ENCODE measurements around the gene ATRNL1. TPM values are rescaled to one million over a fixed set of nuclear protein-coding genes. Genes with fewer than 3 reads are reported as not detected.

Gene ATRNL1
- total and polyA plus RNA-seq, 4 donors: 11.7 to 180 (median 38.5) TPM

- peak in 1 of 6 donors; percentile 5 for DNase-seq (ENCODE audit: low read depth in 4 of 6, low spot score in 6 of 6)
- Histone ChIP-seq H3K36me3 (ENCODE audit: control insufficient read depth, insufficient read depth, low read length) (no peaks in the 10 kb centered on the region), H3K9me3 (ENCODE audit: control insufficient read depth, insufficient read depth, low read length) (no peaks in the 10 kb centered on the region), H3K27me3 (ENCODE audit: control insufficient read depth, insufficient read depth, low read length) (no peaks in the 10 kb centered on the region), H3K27ac (ENCODE audit: low read depth, low read length) (no peak overlapping the region), H3K4me1 (ENCODE audit: control insufficient read depth, insufficient read depth, low read length) (no peaks in the 10 kb centered on the region), H3K4me3 (ENCODE audit: low read depth, low read length) (no peak overlapping the region)
Measured at GRCh38 chr10:115762029-115762428, 668.9 kb downstream of the ATRNL1 start.

- no peak for DNase-seq (ENCODE audit: low read depth in 4 of 6, low spot score in 6 of 6)
- no peaks in the 10 kb centered on the region for H3K36me3 ChIP-seq (ENCODE audit: control insufficient read depth, insufficient read depth, low read length)
- H3K27ac ChIP-seq (ENCODE audit: low read depth, low read length): no peak overlapping the region
Measured at GRCh38 chr10:115771755-115772154, 678.6 kb downstream of the ATRNL1 start.

GRCh38 chr10:115772606-115773005 is 679.4 kb downstream of the ATRNL1 start:
- Histone ChIP-seq H3K36me3 (ENCODE audit: control insufficient read depth, insufficient read depth, low read length) (no peaks in the 10 kb centered on the region), H3K27me3 (ENCODE audit: control insufficient read depth, insufficient read depth, low read length) (no peaks in the 10 kb centered on the region), H3K27ac (ENCODE audit: low read depth, low read length) (no peak overlapping the region), H3K4me1 (ENCODE audit: control insufficient read depth, insufficient read depth, low read length) (no peaks in the 10 kb centered on the region), H3K4me3 (ENCODE audit: low read depth, low read length) (no peak overlapping the region), H3K9me3 (ENCODE audit: control insufficient read depth, insufficient read depth, low read length) (no peaks in the 10 kb centered on the region)
- WGBS (ENCODE audit: insufficient coverage): no CpG with 5 or more reads among the region's 1 CpG
- peak in 1 of 6 donors; percentile 34 for DNase-seq (ENCODE audit: low read depth in 4 of 6, low spot score in 6 of 6)

More at GRCh38 chr10:115771755-115772154, 678.6 kb downstream of the ATRNL1 start:
- Histone ChIP-seq H3K4me1 (ENCODE audit: control insufficient read depth, insufficient read depth, low read length) (no peaks in the 10 kb centered on the region), H3K27me3 (ENCODE audit: control insufficient read depth, insufficient read depth, low read length) (no peaks in the 10 kb centered on the region), H3K9me3 (ENCODE audit: control insufficient read depth, insufficient read depth, low read length) (no peaks in the 10 kb centered on the region), H3K4me3 (ENCODE audit: low read depth, low read length) (no peak overlapping the region)

GRCh38 chr10:115773832-115774231 is 680.7 kb downstream of the ATRNL1 start:
- H3K27ac ChIP-seq (ENCODE audit: low read depth, low read length): no peak overlapping the region
- DNase-seq (ENCODE audit: low read depth in 4 of 6, low spot score in 6 of 6): no peak
- H3K27me3 ChIP-seq (ENCODE audit: control insufficient read depth, insufficient read depth, low read length): no peaks in the 10 kb centered on the region
- H3K4me3 ChIP-seq (ENCODE audit: low read depth, low read length): no peak overlapping the region
- no peaks in the 10 kb centered on the region for H3K9me3 ChIP-seq (ENCODE audit: control insufficient read depth, insufficient read depth, low read length)
- no peaks in the 10 kb centered on the region for H3K36me3 ChIP-seq (ENCODE audit: control insufficient read depth, insufficient read depth, low read length)
- H3K4me1 ChIP-seq (ENCODE audit: control insufficient read depth, insufficient read depth, low read length): no peaks in the 10 kb centered on the region
- WGBS (ENCODE audit: insufficient coverage): 90% methylated on average over 2 of the region's 2 CpGs

- no peak overlapping the region for H3K4me3 ChIP-seq (ENCODE audit: low read depth, low read length)
- H3K27me3 ChIP-seq (ENCODE audit: control insufficient read depth, insufficient read depth, low read length): no peaks in the 10 kb centered on the region
- no peak overlapping the region for H3K27ac ChIP-seq (ENCODE audit: low read depth, low read length)
- WGBS (ENCODE audit: insufficient coverage): no CpG with 5 or more reads among the region's 2 CpGs
- H3K9me3 ChIP-seq (ENCODE audit: control insufficient read depth, insufficient read depth, low read length): no peaks in the 10 kb centered on the region
- no peak for DNase-seq (ENCODE audit: low read depth in 4 of 6, low spot score in 6 of 6)
- H3K4me1 ChIP-seq (ENCODE audit: control insufficient read depth, insufficient read depth, low read length): no peaks in the 10 kb centered on the region
- H3K36me3 ChIP-seq (ENCODE audit: control insufficient read depth, insufficient read depth, low read length): no peaks in the 10 kb centered on the region
Measured at GRCh38 chr10:115774721-115775120, 681.6 kb downstream of the ATRNL1 start.

GRCh38 chr10:115777646-115778045 is 684.5 kb downstream of the ATRNL1 start:
- H3K27ac ChIP-seq (ENCODE audit: low read depth, low read length): no peak overlapping the region
- no peaks in the 10 kb centered on the region for H3K36me3 ChIP-seq (ENCODE audit: control insufficient read depth, insufficient read depth, low read length)
- no peaks in the 10 kb centered on the region for H3K27me3 ChIP-seq (ENCODE audit: control insufficient read depth, insufficient read depth, low read length)
- no peak for DNase-seq (ENCODE audit: low read depth in 4 of 6, low spot score in 6 of 6)
- no peaks in the 10 kb centered on the region for H3K9me3 ChIP-seq (ENCODE audit: control insufficient read depth, insufficient read depth, low read length)
- no peaks in the 10 kb centered on the region for H3K4me1 ChIP-seq (ENCODE audit: control insufficient read depth, insufficient read depth, low read length)
- WGBS (ENCODE audit: insufficient coverage): no CpG with 5 or more reads among the region's 2 CpGs
- H3K4me3 ChIP-seq (ENCODE audit: low read depth, low read length): no peak overlapping the region

GRCh38 chr10:115790220-115790619 is 697.1 kb downstream of the ATRNL1 start:
- no peaks in the 10 kb centered on the region for H3K9me3 ChIP-seq (ENCODE audit: control insufficient read depth, insufficient read depth, low read length)
- no peaks in the 10 kb centered on the region for H3K4me1 ChIP-seq (ENCODE audit: control insufficient read depth, insufficient read depth, low read length)
- no peak overlapping the region for H3K4me3 ChIP-seq (ENCODE audit: low read depth, low read length)
- no peaks in the 10 kb centered on the region for H3K27me3 ChIP-seq (ENCODE audit: control insufficient read depth, insufficient read depth, low read length)
- H3K27ac ChIP-seq (ENCODE audit: low read depth, low read length): no peak overlapping the region
- no CpG with 5 or more reads among the region's 3 CpGs for WGBS (ENCODE audit: insufficient coverage)
- DNase-seq (ENCODE audit: low read depth in 4 of 6, low spot score in 6 of 6): peak in 1 of 6 donors; percentile 19
- H3K36me3 ChIP-seq (ENCODE audit: control insufficient read depth, insufficient read depth, low read length): no peaks in the 10 kb centered on the region

- no peak for DNase-seq (ENCODE audit: low read depth in 4 of 6, low spot score in 6 of 6)
- H3K27ac ChIP-seq (ENCODE audit: low read depth, low read length): no peak overlapping the region
- 100% methylated on average over 2 of the region's 4 CpGs for WGBS (ENCODE audit: insufficient coverage)
- no peaks in the 10 kb centered on the region for H3K9me3 ChIP-seq (ENCODE audit: control insufficient read depth, insufficient read depth, low read length)
- no peak overlapping the region for H3K4me3 ChIP-seq (ENCODE audit: low read depth, low read length)
- H3K27me3 ChIP-seq (ENCODE audit: control insufficient read depth, insufficient read depth, low read length): no peaks in the 10 kb centered on the region
- no peaks in the 10 kb centered on the region for H3K4me1 ChIP-seq (ENCODE audit: control insufficient read depth, insufficient read depth, low read length)
- no peaks in the 10 kb centered on the region for H3K36me3 ChIP-seq (ENCODE audit: control insufficient read depth, insufficient read depth, low read length)
Measured at GRCh38 chr10:115795964-115796363, 702.8 kb downstream of the ATRNL1 start.

GRCh38 chr10:115801457-115801856 is 708.3 kb downstream of the ATRNL1 start:
- Histone ChIP-seq H3K36me3 (ENCODE audit: control insufficient read depth, insufficient read depth, low read length) (no peaks in the 10 kb centered on the region), H3K27me3 (ENCODE audit: control insufficient read depth, insufficient read depth, low read length) (no peaks in the 10 kb centered on the region), H3K27ac (ENCODE audit: low read depth, low read length) (no peak overlapping the region), H3K4me1 (ENCODE audit: control insufficient read depth, insufficient read depth, low read length) (no peaks in the 10 kb centered on the region), H3K9me3 (ENCODE audit: control insufficient read depth, insufficient read depth, low read length) (no peaks in the 10 kb centered on the region), H3K4me3 (ENCODE audit: low read depth, low read length) (no peak overlapping the region)
- DNase-seq (ENCODE audit: low read depth in 4 of 6, low spot score in 6 of 6): no peak

- H3K4me1 ChIP-seq (ENCODE audit: control insufficient read depth, insufficient read depth, low read length): no peaks in the 10 kb centered on the region
- DNase-seq (ENCODE audit: low read depth in 4 of 6, low spot score in 6 of 6): no peak
- no peaks in the 10 kb centered on the region for H3K36me3 ChIP-seq (ENCODE audit: control insufficient read depth, insufficient read depth, low read length)
- no peaks in the 10 kb centered on the region for H3K27me3 ChIP-seq (ENCODE audit: control insufficient read depth, insufficient read depth, low read length)
- no CpG with 5 or more reads among the region's 2 CpGs for WGBS (ENCODE audit: insufficient coverage)
- no peak overlapping the region for H3K4me3 ChIP-seq (ENCODE audit: low read depth, low read length)
- no peaks in the 10 kb centered on the region for H3K9me3 ChIP-seq (ENCODE audit: control insufficient read depth, insufficient read depth, low read length)
- no peak overlapping the region for H3K27ac ChIP-seq (ENCODE audit: low read depth, low read length)
Measured at GRCh38 chr10:115801992-115802391, 708.8 kb downstream of the ATRNL1 start.

Data from spinal cord (tissue), 10 donors.